GM12873 (cell line): ENCODE measurements around the gene HNRNPA3.

Experiments
- TF ChIP-seq, protein P1 (sequence below): IDR thresholded peaks from 2 replicates; pipeline ENCODE4 v1.5.1; 2012; ENCODE audit warnings: low read depth, mild to moderate bottlenecking, moderate library complexity, low read length, control low read depth; ENCODE audit not compliant: insufficient read depth; ENCODE audit errors: missing control alignments

The HNRNPA3 gene

GRCh38 chr2:177201919-177202346 is 10.7 kb upstream of the HNRNPA3 start:
- TF ChIP-seq, protein P1, sequence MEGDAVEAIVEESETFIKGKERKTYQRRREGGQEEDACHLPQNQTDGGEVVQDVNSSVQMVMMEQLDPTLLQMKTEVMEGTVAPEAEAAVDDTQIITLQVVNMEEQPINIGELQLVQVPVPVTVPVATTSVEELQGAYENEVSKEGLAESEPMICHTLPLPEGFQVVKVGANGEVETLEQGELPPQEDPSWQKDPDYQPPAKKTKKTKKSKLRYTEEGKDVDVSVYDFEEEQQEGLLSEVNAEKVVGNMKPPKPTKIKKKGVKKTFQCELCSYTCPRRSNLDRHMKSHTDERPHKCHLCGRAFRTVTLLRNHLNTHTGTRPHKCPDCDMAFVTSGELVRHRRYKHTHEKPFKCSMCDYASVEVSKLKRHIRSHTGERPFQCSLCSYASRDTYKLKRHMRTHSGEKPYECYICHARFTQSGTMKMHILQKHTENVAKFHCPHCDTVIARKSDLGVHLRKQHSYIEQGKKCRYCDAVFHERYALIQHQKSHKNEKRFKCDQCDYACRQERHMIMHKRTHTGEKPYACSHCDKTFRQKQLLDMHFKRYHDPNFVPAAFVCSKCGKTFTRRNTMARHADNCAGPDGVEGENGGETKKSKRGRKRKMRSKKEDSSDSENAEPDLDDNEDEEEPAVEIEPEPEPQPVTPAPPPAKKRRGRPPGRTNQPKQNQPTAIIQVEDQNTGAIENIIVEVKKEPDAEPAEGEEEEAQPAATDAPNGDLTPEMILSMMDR, result no peak

DNA sequence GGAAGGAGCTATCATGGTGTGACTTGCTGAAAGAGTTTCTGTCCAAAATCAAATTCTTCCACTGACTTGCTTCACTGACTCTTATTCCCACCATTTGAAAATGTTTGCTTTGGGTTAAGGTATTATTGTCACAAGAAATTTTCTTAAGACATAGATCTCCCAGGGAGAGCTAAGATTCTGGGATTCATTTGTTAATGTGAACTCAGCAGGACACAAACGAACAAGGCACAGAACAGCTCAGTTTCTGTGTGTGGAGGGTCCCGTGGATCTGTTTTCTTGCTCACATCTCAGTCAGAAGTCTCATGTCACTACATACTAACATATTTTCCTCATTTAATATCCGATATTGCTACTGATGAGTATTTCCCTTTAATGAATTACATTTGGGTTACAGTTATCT is 8.2 kb upstream of the HNRNPA3 start:
- TF ChIP-seq, protein P1, result no peak

- TF ChIP-seq, protein P1, result no peak
Observed at GRCh38 chr2:177207101-177207500, 5.5 kb upstream of the HNRNPA3 start.

DNA sequence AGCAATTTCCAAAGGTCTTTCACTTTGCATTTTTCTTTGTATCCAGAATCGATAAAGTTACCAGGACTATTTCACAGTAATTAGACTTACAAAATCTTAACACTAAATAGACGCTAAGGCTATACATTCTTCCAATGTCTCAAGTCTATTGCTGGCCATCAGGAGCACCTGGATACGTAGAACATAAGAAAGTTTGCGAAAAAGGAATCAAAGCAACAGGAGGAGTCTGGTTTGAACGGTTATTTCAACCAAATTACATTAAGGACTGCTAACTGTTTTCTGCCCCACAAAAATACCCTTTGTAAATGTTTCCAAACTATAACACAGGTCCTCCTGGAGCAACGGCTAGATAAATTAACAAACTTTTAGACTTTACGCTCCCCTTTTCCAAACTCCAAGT is 1.4 kb upstream of the HNRNPA3 start:
- TF ChIP-seq, protein P1, result no peak

DNA sequence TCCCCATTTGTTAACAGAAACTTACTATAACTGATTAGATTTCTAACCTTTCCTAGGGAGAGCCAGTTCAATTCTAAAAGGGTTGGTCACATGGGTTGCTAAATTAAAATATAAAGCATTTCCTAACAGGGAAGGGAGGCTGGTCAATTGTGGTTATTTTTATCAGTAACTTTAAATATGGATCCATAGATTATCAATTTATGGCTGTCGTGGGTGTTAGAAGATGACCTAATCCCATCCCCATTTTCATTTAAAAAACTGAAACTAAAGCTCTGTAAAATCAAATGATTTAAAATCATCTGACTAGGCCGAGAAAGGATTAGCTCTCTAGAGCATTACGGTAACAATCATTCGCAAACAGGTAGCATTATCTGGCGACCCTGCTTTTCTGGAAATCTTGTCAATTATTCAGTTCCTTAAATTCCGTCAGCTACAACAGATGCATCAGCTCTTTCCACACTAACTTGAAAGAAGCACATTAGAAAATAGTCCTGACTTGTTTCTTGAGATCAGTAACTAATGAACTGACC is 953 bp upstream of the HNRNPA3 start:
- TF ChIP-seq, protein P1, result no peak

DNA sequence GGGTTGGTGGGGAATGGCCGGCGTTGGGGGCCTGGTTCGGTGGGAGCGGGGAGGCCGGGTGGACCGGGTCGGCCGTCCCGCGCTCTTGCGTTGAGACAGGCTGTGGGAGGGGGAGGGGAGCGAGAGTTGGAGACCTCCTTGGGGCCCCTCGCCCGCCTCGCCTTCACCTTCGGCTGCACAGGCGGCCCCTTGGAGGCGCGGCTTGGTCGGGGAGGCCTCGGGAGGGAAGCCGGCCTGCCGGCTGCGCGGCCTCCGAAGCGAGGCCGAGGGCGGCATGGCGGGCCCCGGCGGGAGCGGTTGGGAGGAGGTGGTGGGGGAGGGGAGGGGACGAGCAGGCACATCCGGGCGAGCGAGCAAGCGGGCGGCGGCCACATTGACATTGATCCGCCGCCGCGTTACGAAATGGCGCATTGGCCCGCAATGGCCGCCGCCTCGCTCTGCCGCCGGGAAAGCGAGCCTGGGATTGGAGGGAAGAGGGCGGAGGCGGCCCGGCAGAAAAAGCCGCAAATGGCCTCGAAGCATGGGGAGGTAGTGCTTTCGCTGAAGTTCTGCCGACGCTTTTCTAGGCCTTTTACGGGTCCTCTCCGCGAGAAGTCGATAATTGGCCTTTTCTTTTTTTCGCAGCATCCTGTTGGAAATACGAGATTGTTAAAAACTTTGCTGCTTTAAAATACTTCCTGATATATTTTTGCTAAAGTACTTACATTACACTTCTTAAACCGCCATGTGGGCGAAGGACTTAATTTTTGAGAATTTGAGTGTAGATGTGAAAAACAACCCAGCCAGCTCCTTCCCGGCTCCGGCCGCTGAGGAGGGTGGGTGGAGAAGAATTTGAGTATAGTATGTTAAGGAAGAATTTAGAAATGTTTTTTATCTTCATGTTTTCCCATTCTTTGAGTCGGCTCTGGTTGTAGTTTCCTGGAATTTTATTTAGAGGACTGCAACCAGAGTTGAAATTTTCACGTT is 580 bp downstream of the HNRNPA3 start:
- TF ChIP-seq, protein P1, result no peak

DNA sequence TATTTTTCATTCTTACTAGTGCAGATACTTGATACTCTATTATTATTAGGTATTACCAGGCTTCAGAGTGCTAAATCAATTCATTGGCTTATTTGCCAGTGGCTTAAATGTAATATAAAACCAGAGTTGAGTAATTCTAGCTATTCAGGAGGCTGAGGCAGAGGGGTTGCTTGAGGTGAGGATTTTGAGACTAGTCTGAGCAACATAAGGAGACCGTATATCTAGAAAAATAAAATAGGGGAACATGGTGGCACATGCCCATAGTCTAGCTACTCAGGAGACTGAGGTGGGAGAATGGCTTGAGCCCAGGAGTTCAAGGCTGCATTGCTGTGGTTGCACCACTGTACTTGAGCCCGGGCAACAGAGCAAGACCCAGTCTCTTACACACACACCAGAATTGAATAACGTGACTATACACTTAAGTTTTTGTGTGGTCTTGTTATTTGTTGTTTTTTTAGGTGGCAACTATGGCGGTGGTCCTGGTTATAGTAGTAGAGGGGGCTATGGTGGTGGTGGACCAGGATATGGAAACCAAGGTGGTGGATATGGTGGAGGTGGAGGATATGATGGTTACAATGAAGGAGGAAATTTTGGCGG is 4.8 kb downstream of the HNRNPA3 start:
- TF ChIP-seq, protein P1, result no peak
